HG03159 (cell line): Measurements from ENCODE around the gene C1orf122.
"Not testable (repeated sequence)": the region's sequence is repeated elsewhere in the genome, so short reads cannot be mapped to it uniquely, and the experiment has no call there.

Experiments
- ATAC-seq: cut with Tn5 transposase; IDR thresholded peaks from one replicate; pipeline ENCODE4 v1.9.1; 2021; ENCODE audit warnings: mild to moderate bottlenecking, moderate library complexity; ENCODE audit not compliant: unreplicated experiment

C1orf122 gene

GRCh38 chr1:37807555-37808368 is at the start of gene C1orf122, which contains the start of gene YRDC:
Gene C1orf122, plus strand, starts transcription at chr1:37807790. Its CDS starts 615 bp downstream, at chr1:37808405.
Gene YRDC, minus strand, starts transcription at chr1:37808208. Its CDS starts 28 bp downstream, at chr1:37808180.
- peak; percentile 84 for ATAC-seq

GRCh38 chr1:37759451-37759850 is 48.1 kb upstream of the C1orf122 start:
- no peak for ATAC-seq

- ATAC-seq, result no peak
Measured at GRCh38 chr1:37761416-37762095, 46.0 kb upstream of the C1orf122 start.

- ATAC-seq, result no peak
Measured at GRCh38 chr1:37762516-37762915, 45.1 kb upstream of the C1orf122 start.

GRCh38 chr1:37763791-37764413 is 43.7 kb upstream of the C1orf122 start:
- no peak for ATAC-seq

GRCh38 chr1:37764414-37764825 is 43.2 kb upstream of the C1orf122 start:
- ATAC-seq, result no peak

- ATAC-seq, result no peak
Measured at GRCh38 chr1:37764888-37765441, 42.6 kb upstream of the C1orf122 start, which contains the start of gene EPHA10. Gene EPHA10, minus strand, starts transcription at chr1:37765120. Its CDS starts 54 bp downstream, at chr1:37765066.

GRCh38 chr1:37765916-37766664 is 41.5 kb upstream of the C1orf122 start:
- ATAC-seq, result no peak

GRCh38 chr1:37767488-37767887 is 40.1 kb upstream of the C1orf122 start:
- no peak for ATAC-seq

GRCh38 chr1:37771440-37771839 is 36.1 kb upstream of the C1orf122 start:
- not testable (repeated sequence) for ATAC-seq

GRCh38 chr1:37776946-37777516 is 30.6 kb upstream of the C1orf122 start:
- ATAC-seq, result no peak

- no peak for ATAC-seq
Measured at GRCh38 chr1:37778654-37779053, 28.9 kb upstream of the C1orf122 start.

- ATAC-seq, result no peak
Measured at GRCh38 chr1:37782491-37782890, 25.1 kb upstream of the C1orf122 start.

GRCh38 chr1:37792943-37793686 is 14.5 kb upstream of the C1orf122 start:
- ATAC-seq, result no peak

- no peak for ATAC-seq
Measured at GRCh38 chr1:37793773-37794371, 13.7 kb upstream of the C1orf122 start, which contains the start of gene MANEAL. Gene MANEAL, plus strand, starts transcription at chr1:37793847. Its CDS starts 336 bp downstream, at chr1:37794183.

GRCh38 chr1:37794372-37795339 is 12.9 kb upstream of the C1orf122 start:
- no peak for ATAC-seq

GRCh38 chr1:37795340-37796125 is 12.1 kb upstream of the C1orf122 start:
- no peak for ATAC-seq
